GM13977 (cell line): ENCODE measurements around the gene RBM19.

Experiments used
- DNase-seq: peaks from one replicate; pipeline ENCODE4 v3.0.0; 2012; ENCODE audit warnings: low spot score
- in situ Hi-C: fragments of 300-500 bp; cut with MboI; formaldehyde crosslinking; loops from one replicate; pipeline ENCODE4 v1.12.0; 2022; ENCODE audit warnings: low sequenced_read_pairs, low pct_unique_long_range_greater_than_20kb, mixed read lengths, inconsistent platforms; ENCODE audit not compliant: unreplicated experiment
- TF ChIP-seq, protein P1 (sequence below): IDR thresholded peaks from 2 replicates; pipeline ENCODE4 v1.5.1; 2012; ENCODE audit warnings: mild to moderate bottlenecking, control low read depth; ENCODE audit not compliant: insufficient read depth; ENCODE audit errors: extremely low read depth, missing control alignments

RBM19 gene

DNA sequence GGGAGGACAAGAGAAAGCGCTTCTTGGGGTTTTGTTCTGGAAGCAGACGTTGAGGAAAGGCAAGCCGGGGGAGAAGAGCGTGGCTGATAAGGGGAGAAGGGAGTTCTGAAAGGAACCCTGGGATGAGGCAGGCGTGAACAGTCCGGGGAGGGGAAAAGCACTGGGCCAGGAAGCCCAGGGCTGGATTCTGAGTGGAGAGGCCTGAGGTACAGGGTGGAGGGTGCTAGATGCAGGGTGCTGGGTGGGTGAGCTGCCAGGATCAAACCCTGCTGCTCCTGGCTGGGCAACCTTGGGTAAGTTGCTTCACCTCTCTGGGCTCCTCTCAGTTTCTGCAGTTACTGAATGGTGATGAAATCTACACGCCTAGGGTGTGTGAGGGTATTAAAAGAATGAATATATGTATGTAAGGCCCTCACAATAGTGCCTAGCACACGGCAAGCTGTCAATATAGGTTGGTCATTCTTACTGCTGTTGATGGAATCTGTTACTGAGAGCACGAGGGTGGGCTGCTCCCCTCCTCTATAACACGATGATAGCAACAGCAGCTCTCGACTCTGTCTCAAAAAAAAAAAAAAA is 138.5 kb downstream of the RBM19 start:
- TF ChIP-seq, protein P1, sequence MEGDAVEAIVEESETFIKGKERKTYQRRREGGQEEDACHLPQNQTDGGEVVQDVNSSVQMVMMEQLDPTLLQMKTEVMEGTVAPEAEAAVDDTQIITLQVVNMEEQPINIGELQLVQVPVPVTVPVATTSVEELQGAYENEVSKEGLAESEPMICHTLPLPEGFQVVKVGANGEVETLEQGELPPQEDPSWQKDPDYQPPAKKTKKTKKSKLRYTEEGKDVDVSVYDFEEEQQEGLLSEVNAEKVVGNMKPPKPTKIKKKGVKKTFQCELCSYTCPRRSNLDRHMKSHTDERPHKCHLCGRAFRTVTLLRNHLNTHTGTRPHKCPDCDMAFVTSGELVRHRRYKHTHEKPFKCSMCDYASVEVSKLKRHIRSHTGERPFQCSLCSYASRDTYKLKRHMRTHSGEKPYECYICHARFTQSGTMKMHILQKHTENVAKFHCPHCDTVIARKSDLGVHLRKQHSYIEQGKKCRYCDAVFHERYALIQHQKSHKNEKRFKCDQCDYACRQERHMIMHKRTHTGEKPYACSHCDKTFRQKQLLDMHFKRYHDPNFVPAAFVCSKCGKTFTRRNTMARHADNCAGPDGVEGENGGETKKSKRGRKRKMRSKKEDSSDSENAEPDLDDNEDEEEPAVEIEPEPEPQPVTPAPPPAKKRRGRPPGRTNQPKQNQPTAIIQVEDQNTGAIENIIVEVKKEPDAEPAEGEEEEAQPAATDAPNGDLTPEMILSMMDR, result no peak
- in situ Hi-C loops, result no loop called here
- DNase-seq, result no peak

DNA sequence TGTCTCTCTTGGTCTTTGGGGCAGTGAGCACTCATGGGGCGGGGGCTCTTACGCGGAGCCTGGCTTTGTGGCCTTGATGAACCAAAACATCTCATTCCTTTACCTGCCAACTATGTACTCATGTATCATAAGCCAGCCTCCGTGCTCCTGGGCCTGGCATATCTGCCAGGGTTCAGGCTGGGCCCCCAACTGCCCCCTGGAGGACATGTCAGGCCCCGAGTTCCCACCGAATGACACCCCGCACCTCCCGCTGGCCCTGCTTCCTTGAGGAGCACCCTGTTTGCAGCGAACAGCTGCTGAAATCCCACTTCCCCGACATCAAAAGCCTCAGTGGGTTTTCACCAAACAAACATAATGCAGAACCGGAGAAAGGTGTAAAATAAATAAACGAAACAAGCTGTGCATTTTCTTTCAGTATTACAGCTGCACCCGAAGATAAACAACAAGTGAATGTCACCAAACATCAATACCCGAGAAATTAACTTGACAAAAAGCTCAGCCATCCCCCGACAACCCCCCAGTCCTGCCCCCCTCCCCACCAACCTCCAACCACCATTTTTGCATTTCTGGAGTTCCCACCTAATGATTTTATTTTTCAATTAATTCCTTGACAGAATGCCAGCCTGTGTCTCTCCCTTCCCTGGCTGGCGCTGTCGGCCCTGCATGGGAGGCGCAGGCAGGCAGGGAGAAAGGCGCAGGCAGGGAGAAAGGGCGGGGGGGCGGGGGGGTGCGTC is 139.2 kb downstream of the RBM19 start:
- no peak for DNase-seq
- in situ Hi-C loops, result no loop called here
- TF ChIP-seq, protein P1, result no peak

DNA sequence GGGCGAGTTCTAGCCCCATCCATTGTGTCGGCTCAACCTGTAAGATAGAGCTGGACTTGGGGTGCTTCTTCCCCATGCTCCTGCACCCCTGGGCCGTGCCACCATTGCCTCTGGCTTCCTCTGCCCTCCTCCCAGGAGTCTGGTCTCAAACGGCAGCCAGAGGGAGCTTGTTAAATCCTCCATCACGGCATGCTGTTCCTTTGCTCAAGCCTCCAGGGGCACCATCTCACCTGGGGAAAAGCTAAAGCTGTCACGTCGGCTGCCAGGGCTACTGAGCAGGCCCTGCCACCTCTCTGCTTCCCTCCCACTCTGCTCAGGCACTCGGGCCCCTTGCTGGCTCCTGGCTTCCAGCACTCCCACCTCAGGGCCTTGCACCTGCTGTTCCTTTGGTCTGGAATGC is 140.4 kb downstream of the RBM19 start:
- in situ Hi-C loops, result no loop called here
- TF ChIP-seq, protein P1, result no peak
- DNase-seq, result no peak

DNA sequence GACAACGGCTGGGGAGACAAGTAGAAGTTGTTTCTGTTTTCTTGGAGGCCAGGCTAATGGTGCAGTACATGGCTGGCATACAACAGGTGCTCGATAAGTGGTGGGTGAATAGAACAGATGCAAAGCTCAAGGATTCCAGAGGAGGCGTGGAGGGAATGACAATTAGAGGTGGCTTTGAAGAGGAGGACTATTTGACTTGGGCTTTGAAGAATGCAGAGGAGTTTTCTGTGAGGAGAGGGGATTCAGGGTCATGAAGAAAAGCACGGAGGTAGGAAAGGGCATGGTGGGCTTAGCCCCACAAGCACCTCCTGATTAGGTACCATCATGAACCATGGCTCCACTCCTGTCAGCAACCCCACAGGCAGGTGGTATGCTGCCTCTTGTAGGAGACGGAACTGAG is 142.3 kb downstream of the RBM19 start:
- in situ Hi-C loops, result no loop called here
- no peak for DNase-seq

DNA sequence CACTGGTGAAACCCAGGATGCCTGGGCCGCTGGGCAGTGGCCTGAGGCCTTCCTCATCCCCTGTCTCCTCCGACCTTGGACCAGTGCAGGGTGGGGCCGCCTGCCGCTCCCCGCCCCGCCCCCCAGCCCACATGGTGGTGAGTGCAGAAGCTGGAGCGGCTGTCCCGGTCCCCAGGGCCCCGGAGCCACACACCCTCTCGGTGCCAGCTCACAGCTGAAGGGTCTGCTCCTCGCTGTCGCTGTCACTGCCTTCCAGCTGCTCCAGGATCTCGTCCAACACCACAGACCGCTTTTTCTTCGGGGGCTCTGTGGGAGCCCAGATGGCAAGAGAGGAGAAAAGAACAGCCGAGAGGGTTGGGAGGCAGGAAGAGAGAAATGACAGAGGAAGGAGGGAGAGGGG is 143.1 kb downstream of the RBM19 start:
- DNase-seq, result no peak
- in situ Hi-C loops, result no loop called here
- TF ChIP-seq, protein P1, result no peak

More for the DNA sequence above, 142.3 kb downstream of the RBM19 start:
- TF ChIP-seq, protein P1, result no peak

DNA sequence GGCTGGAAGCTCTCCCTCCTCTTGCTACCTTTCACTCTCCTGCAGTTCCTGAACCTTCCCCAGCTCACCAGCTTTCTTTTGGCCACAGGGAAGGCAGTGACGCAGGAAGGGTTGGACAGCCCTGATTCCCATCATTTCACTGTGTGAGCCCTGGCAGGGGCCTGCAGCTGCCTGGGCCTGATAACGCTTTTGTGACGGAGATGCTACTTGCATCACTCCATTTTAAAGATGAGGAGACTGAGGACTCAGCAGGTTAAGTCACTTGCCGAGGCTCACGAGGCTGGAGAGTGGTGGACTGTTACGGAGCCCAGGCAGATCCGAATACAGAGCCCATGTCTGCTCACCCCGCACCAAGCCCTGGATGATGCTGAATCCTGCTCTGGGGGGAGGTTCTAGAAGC is 145.3 kb downstream of the RBM19 start:
- TF ChIP-seq, protein P1, result no peak
- in situ Hi-C loops, result no loop called here
- DNase-seq, result no peak

DNA sequence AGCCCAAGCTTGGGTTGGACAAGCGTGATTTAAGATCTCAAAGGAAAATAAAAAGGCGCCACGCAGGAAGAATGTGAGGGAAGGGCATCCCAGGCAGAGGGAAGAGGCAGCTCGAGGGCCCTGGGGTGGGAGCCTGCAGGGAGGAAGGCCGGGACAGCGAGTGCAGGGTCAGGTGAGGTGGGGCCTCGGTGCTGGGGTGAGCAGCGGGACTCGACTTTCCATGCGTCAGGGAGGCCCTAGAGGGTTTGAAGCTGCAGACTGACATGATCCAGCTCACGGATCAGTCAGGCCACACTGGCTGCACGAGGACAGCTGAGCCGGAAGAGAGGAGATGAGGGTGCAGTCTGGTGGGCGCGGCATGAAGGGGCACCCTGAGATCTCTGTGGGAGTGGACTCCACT is 145.8 kb downstream of the RBM19 start:
- in situ Hi-C loops, result no loop called here

More for the DNA sequence above, 145.8 kb downstream of the RBM19 start:
- TF ChIP-seq, protein P1, result no peak
- DNase-seq, result no peak
